DMS79 treated with DMSO at 0.1 percent for 48 hours (cell line): ENCODE measurements around the gene ABLIM2.

Experiments
- DNase-seq: peaks from one replicate; lab custom pipeline; 2025; lab: John Stamatoyannopoulos, UW

ABLIM2 gene

DNA sequence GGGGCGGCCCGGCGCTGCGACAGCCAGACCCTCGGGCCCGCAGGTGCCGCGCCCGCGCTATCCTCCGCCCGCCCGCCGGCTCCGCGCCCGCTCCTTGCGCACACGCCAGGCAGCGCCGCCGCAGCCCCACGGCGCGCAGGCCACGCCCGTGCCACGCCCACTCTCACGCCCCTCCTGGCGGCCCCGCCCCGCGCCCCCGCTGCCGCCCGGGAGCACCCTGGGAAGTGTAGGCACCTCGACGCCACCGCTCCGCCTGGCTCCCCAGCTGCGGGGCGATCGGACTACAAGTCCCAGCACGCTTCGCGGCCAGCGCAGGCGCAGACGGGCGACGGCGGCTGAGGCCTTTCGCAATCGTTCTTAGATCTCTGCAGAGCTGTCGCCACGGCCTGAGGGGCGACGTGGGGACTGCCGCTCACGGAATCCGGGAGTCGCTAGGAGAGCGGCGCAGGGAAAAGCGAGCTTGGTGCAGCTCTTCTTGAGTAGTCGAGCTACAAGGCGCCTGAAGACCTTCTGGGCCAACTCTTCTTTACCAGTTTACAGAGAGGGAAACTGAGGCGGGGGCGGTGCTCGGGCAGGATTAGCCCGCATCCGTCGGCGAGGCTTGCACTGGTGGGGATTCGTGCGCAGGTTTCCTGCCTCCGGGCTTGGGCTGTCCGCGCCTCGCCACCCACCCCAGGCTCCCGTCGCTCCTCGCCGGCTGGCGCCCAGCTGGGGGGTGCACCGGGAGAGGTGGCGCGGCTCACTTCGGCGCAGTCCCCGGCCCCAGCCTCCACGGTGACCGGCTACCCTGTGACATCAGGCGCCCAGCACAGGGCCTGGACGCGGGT is at the start of gene ABLIM2:
Gene ABLIM2, minus strand, starts transcription at position 104 of the 827 bp plus-strand sequence. CDS start 124 bp downstream, outside the sequence.
- DNase-seq = peak; percentile 69

DNA sequence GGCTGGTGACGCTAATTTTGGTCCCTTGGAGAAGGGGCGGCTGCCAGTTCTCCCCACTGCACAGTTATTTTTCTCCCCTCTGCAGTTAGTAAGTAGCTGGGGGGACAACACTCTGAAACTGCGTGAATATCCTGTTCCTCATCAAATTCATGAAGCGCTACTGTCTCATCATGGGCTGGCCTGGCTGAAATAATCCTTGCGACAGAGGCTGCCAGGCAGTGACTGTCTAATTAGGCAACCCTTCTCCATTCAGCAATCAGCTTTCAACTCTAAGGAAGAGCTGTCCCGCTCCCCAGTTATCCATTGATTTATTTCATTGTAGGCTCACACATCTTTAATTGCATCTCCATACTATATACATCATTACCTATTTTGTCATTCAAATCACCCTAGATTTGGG is 48.7 kb upstream of the ABLIM2 start:
- no peak for DNase-seq

DNA sequence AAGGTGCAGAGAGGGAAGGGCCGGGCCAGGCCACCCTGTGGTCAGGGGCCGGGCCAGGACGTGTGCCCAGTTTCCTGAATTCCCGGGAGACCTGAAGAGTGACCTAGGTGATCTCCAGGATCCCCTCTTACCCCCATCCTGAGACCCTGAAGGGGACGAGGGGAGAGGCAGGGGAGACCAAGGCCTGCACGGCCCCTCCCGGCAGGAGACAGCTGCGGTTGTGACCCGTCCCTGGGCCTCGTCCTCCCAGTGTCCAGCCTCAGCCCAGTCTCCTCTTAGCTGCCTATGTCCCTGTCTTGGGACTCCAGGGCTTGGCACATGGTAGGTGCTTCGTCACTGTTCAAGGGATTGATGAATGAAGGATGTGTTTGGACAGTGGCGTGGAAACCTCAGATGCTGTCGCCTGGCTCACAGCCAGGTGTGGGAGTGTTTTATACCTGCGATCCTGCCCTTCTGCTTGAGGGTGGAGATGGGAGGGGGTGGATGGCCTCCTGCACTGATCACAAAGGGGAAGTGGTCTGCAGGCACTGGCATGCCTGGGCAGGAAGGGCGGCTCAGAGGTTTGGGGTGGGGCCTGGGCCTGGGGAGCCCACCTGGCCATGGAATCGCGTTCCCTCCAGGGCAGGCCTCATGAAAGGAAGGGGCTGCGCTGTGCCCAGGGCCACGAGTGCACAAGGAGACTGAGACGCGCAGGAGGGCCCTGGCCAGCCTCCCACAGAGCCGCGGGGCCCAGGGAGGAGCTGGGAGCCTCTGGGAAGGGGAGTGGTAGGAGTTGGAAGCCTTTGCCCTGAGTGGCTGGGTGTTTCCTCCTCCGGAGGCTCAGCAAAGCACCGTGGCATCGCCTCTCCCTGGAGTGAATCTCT is 47.4 kb upstream of the ABLIM2 start:
- peak; percentile 60 for DNase-seq

DNA sequence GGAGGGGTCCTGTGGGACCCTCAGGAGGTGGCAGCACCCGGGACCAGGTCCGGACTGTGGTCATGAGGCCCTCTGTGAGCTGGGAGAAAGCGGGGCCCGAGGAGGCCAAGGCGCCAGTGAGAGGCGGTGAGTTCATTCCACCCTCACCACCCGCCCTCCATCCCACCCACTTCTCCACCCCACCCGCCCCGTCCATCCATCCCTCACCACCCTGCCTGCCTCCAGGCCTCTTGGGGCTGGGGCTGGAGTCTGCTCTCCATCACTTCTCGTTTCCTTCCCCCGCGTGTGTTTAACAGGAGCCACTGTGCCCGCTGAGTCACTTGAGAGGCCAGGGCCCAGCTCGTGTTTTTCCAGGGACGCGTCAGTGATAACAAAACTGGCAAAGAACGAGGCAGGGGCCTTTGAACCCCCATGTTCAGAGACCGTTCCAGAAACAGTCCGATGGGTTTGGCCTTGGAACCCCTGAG is 46.7 kb upstream of the ABLIM2 start:
- DNase-seq = no peak

DNA sequence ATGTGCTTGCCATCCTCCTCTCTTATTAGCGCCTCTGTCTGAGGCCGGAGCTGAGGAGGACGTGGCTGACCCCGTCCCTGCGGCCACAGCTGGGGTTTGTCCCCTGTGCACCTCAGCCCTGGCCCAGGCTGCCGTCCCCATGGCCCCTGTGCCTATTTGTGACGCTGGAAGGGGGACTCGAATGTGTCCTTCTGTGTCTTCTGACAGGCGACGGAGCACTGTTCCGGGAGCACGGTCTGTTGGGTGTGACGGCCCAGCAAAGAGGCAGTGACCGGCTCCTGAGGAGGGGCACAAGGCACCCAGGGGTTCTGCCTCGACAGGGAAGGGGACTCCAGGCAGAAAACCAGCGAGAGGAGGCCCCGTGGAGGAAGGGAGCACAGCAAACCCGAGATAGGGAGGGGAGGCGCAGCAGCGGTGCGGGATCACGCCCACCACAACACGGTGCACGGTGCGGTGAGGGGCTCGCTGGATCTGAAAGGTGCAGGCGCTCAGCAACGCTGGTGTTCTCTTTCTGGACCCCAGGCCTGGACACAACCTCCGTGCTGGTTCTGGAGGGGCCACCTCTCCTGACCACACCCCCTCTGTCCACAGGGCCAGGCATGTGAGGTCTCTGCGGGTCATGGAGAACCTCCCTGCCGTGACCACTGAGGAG is 46.1 kb upstream of the ABLIM2 start:
- no peak for DNase-seq

DNA sequence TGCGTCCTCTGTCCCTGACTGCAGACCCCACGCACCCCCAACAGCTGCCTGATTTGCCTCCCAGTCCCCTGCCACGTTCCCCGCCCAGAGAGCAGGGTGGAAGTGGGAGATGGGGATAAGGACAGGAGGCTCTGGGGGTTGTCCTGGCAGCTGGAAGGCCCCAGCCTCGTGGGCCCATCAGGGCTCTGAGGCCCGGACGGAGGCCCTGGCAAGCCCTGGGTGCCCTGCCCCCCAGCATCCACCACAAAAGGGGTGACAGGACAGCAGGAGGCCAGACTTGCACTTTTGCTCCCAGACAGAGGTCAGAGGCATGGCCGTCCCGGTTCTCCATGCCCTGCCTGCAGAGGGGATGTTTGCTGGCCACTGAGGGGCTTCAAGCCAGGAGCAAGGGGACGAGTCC is 45.2 kb upstream of the ABLIM2 start:
- no peak for DNase-seq

DNA sequence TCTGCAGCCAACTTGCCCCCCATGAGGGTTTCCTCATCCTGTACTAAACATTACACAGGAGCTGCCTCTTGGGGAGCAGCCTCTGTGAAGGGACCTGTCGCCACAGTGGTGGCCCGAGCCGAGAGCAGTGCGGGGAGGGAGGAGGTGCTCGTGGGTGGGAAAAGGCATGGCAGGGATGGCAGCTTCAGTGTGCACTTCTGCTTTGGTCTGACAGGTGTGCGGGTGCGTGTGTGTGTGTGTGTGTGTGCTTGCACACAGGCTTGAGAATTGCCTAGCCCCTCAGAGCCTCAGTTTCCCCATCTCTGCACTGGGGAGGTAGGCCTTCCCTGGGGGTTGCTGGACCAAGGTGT is 44.4 kb upstream of the ABLIM2 start:
- no peak for DNase-seq

DNA sequence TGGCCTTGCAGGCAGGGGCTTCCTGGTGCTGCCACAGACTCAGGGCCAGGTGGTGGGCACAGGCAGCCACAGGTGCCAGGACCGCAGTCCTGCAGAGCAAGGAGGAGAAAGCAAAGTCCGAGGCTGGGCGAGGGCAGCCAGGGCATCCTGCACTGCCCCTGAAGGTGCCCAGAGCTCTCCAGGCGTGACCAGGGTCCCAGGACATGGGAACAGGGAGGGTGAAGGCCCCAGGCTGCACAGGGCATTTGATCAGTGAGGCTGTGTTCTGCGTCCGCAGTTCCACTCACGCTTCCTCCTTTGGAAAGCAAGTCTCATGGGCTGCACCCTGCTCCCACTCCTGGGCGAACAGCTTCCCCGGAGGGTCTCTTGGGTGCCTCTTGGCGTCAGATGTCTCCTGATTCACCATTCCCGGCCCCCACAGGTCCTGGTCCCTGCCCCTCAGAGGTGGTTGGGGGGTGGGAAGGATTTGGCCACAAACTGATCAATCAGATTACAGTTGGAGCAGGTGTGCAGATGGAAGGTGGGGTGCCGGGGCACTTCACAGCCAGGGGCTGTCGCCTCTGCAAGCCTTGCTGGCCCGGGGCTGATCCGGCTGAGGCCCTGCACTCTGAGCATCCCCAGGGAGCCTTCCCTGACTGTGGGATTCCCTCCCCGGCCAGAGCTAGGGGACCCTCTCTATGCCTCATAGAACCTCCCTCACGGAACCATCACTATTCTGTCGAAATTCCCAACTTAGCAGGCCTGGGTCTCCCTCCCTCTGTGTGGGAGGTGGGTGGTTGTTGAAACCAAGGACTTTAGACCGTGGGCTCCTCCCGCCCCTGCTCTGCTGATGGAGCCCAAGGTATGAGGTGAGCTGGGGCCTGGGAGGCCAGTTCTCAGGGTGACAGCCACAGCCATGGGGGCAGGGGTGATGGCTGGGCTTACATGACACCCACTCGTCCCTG is 43.8 kb upstream of the ABLIM2 start:
- DNase-seq = no peak

DNA sequence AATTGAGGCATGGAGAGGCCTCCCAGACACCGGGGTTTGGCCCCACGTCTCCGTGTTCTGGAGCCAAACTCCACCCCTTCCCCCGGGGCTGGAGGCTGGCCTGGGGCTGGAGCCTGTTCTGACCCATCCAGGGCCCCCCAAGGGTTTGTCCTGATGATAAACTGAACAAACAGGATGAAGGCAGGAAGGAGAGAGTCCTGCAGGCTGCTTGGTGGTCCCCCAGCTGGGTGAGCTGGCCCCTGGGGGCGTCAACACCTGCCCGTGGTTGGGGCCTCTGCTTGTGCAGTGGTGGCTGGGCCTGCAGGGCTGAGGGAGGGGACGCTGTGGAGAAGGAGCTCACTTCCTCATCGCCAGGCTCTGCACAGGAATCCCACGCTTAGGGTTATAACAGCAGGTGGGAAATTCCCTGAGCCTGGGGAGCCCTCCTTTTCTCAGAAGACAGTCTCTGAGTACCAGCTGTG is 42.7 kb upstream of the ABLIM2 start:
- DNase-seq = no peak

DNA sequence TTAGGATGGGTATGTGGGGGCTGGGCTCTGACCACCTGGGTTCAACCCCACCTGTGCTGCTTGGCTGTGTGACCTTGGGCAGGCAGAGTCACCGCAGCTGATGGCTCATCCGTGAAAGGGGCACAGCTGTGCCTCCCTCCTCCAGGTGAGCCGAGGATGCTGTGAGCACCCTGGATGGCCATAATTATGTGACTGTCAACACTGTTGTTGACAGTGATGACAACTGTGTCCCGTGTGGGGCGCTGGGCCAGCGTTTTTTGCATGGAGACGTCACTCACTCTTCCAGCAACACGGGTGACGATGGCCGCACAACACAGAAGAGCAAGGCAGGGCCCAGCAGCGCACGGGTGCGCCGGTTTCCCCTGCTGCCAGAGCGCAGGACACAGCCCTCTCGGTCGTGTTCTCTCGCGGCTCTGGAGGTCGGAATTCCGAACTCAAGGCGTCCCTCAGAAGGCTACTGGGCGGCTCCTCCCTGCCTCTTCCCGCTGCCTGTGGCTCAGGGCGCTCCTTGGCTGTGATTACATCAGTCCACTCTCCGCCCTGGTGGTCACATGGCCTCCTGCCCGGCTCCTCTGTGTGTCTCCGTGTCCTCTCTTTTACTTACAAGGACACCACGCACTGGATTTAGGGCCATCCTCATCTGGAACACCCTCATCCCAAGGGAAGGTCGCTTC is 41.8 kb upstream of the ABLIM2 start:
- DNase-seq = no peak

DNA sequence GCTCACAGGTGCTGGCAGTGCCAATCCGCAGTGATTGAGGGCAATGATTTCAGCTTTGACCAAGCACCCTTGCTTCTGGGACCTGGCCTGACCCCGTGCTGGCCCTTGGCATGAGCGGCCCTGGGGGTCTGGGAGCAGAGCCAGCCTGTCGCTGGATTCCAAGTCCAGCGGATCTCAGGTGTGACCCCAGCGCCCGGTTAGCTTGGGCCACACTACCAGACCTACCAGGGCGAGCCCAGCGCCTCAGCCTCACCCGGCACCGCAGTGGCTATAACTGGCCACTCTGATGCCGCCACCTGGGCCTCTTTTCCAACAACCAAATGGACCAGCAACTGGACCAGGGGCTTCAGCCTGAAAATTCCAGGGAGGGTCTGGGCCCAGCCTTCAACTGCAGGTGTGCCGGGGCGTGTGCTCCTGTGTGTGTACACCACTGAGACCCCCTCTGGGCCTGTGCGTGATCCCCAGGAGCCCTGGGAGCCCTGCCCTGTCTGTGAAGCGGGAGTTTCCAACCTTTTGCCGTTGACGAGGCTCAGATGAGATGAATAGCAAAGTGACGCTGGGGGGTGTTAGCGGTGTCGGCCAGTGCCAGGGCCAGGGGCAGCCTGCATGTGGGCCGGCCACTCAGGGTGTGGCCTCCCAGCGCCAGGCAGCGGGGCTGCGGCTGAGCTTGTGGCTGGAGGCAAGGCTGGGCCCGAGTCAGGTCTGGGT is 41.1 kb upstream of the ABLIM2 start:
- no peak for DNase-seq

DNA sequence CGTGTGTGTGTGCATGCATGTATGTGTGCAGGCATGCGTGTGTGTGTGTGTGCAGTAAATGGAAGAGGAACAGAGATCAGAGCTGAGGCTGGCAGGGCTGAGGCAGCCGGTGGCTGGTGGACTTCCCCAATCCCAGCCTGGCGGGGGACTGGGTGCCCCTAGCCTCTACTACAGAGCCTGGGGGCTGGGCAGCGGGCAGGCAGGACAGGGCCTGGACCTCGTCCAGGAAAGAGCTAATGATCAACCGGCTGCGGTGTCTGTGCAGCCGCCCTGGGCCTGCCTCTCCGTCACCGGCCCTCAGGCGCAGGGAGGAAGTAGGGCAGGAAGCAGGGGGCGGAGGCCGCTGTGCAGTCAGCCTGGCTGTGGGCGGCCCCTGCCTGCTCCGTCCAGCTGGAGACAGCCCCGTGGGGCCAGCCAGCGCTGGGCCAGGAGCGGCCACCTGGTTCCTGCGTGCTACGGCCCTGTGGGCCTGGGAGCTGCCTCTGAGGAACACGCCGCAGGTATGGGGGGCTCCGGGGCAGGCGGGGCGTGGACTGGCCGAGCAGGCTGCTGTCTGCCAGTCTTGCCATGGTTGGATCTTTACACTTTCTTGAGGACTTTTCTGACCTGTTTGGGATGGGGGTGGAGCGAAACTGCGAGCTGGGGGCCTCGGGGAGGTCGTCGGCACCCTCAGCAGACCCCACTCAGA is 40.4 kb upstream of the ABLIM2 start, which contains the start of gene SH3TC1:
Gene SH3TC1, plus strand, starts transcription at position 385 of the 688 bp plus-strand sequence. CDS start 5,905 bp downstream, outside the sequence.
- peak; percentile 5 for DNase-seq

DNA sequence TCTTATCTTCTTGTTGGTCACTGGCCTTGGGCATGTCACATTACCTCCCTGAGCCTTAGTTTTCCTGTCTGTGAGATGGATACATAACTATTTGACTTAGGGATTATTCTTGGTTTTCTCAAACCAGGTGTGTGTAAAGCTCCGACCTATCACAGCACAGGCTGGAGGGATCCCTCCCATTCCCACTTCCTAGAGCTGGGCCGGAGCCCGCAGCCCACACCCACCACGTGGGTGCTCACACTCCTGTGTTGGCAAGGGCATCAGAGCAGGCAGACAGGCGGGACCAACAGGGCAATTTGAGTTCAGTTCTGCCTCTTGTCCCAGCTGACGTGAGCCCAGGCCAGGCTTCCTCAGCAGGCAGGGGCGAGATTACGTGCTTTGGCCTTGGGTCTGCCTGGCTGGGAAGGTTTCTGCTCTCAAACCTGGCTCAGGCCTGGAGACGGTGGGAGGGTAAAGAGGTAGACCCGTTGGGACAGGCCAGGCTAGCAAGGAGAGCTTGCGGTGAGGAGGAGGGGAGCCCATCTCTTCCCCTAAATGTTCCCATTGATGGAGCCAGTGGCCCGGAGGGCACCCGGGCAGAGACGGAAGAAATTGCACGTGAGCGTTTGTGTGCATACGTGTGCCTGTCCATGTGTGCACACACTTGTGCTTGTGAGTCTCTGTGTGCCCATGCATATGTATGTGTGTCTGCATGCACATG is 39.7 kb upstream of the ABLIM2 start:
- DNase-seq = no peak

DNA sequence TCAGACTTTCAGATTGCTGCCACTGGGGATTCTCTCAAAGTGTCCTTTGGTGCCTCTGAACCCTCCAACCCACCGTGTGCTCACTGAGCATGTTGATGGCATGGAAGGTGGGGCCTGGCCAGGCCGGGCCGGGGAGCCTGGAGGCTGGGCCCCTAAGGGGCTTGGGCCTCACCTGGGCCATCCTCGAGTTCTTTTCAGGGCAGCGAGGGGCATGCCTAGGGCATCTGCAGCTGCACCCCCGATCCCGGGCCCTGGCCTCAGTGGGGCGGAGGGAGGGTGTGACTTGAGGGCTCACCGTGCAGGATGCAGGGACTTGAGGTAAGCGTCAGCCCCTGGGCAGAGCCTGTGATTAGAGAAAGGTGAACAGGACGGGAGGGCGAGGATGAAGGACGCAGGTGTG is 38.9 kb upstream of the ABLIM2 start:
- DNase-seq = no peak

DNA sequence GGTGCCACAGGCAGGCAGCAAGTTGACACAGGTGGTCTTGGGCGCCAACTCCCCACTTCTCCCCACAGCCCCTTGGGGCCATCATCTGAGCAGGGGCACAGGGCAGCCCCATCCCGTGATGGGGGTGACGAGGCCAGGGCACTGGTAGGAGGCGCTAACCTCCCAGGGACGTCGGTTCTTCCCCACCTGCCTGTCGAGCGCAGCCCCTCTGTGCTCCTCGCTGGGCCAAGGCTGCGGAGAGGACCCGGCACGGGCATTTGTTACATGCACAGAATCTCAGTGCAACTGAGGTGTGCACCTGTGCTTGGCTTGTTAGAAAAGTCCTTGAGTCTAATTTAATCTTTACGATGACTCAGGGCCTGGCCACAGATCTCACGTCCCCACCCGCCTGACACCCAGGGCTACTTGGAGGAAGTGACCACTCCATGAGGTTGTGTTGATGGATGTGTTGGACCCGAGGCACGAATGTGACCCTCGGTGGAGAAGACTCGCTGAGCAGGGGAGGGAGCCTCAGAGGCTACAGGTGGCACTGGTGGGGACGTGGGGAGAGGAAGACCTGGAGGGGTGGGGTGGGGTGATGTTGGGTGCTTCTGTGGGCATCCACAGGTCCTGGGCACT is 37.3 kb upstream of the ABLIM2 start:
- DNase-seq = no peak

DNA sequence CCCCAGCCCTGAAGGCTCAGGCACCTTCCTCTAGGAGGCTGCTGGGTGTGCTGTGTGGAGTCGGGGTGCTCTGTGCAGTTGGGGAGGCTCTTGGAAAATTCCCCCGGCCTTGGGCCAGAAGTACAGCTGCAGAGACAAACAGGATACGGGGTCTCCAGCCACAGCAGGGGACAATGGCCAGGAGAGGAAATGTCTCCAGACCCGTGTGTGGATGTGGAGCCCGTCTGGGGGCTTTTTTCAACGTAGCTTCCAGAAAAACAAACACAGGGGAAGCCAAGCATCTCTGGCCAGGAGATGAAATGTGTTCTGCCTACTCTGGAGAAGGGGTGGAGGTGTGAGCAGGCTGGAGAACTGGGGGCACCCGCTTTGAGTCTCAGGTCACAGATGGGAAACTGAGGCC is 36.8 kb upstream of the ABLIM2 start:
- DNase-seq = no peak

DNA sequence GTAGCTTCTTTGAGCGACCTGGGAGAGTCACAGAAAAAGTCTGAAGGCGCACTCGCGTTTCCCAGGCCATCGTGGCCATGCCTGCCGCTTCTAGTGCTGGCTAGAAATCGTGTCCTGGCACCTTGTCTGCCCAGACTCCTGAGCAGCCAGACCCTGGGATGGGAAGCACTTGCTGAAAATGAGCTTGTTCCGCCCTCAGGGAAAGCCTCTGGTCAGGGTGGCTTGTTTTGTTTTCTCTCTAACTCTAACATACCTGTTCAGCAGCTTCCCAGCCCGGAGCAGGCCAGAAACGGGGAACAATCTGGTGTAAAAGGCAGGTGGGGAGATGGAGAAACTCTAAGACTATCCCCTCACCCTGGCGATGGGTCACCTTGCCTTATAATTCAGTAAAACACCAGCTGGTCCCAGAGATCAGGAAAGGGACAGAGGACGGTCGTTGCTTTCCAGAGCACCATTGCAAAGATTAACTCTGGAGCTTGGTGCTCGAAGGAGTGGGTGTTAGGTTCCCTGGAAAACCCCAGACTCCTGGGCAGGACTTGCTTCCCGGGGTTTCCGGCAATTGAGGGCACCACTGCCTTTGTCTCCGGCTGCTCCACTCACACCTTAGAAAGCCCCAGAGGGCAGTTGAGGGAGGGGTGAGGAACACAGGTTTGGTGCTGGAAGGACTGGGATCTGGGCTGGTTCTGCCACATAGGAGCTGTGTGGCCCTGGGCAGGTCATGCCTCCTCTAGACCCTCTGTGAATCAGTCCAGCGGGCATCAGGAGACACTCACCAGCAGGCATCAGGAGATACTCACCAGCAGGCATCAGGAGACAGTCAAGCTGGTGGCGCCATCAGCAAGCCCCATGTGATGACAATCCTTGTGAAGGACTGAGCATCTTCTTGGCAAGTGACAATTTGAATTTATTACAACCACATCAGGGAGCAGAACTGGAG is 36.0 kb upstream of the ABLIM2 start:
- DNase-seq = no peak
